Natural killer cell treated with Interleukin-12 subunit alpha and Interleukin-12 subunit beta and Interleukin-15 and Interleukin-18, amount 100 ng/mL, for 72 hours (primary cell): ENCODE measurements around the gene CATSPERD. TPM values are rescaled to one million over a fixed set of nuclear protein-coding genes. Genes with fewer than 3 reads are reported as not detected.
A peak's percentile ranks its signal among the peaks of the same experiment; 100 is the strongest.

Experiments
- ATAC-seq, 2 donors: fragments of 150-1000 bp; cut with Tn5 transposase in 1 of 2; sonication (Bioruptor Pico), chemical (Tn5 transposase) in 1 of 2; 2 replicates each; pipeline ENCODE4 v1.10.0; 2021
- DNase-seq: peaks from one replicate; pipeline ENCODE4 v3.0.0; 2022; ENCODE audit warnings: low spot score
- H3K27ac Mint-ChIP-seq, 2 donors: 1 replicate in 1 of 2; 2 replicates in 1 of 2; pipeline ENCODE4 v1.8.0; 2022; ENCODE audit warnings: mixed read lengths in 2 of 2, mild to moderate bottlenecking in 1 of 2, moderate library complexity in 1 of 2
- H3K27me3 Mint-ChIP-seq, 2 donors: 1 replicate in 1 of 2; 2 replicates in 1 of 2; pipeline ENCODE4 v1.8.0; 2022; ENCODE audit warnings: mixed read lengths in 2 of 2
- H3K36me3 Mint-ChIP-seq: one replicate; pipeline ENCODE4 v1.8.0; 2022; ENCODE audit warnings: mixed read lengths
- H3K4me1 Mint-ChIP-seq, 2 donors: 1 replicate in 1 of 2; 2 replicates in 1 of 2; pipeline ENCODE4 v1.8.0; 2022; ENCODE audit warnings: low read depth in 2 of 2, mixed read lengths in 2 of 2, mild to moderate bottlenecking in 1 of 2
- H3K4me3 Mint-ChIP-seq: one replicate; pipeline ENCODE4 v1.8.0; 2022; ENCODE audit warnings: mixed read lengths
- H3K9me3 Mint-ChIP-seq: 2 replicates; pipeline ENCODE4 v1.8.0; 2022; ENCODE audit warnings: mixed read lengths
- total RNA-seq, 2 donors: library from RNA; stranded (reverse); gene quantifications; one replicate each; pipeline ENCODE4 v1.2.3, GENCODE V29; 2022

The CATSPERD gene
- total RNA-seq, 2 donors from 2014 or later = not detected

- Mint-ChIP-seq H3K9me3 (no peaks in the 10 kb centered on the region), H3K36me3 (no peaks in the 10 kb centered on the region), H3K27me3 (peaks cover 22 to 26% of the 10 kb centered on the region in 2 donors), H3K27ac (no peak overlapping the region), H3K4me3 (no peak overlapping the region), H3K4me1 (peaks cover 14 to 17% of the 10 kb centered on the region in 2 donors)
- DNase-seq = no peak
- no peak for ATAC-seq
Observed at GRCh38 chr19:5801796-5802619, 81.6 kb downstream of the CATSPERD start.

GRCh38 chr19:5803441-5803751, 83.0 kb downstream of the CATSPERD start:
- DNase-seq (no peak), ATAC-seq (no peak)
- H3K4me1 Mint-ChIP-seq = peaks cover 14 to 17% of the 10 kb centered on the region in 2 donors
- peak overlapping the region; percentile 53 for H3K4me3 Mint-ChIP-seq
- no peaks in the 10 kb centered on the region for H3K9me3 Mint-ChIP-seq
- H3K27ac Mint-ChIP-seq = no peak overlapping the region
- no peaks in the 10 kb centered on the region for H3K36me3 Mint-ChIP-seq
- H3K27me3 Mint-ChIP-seq = peaks cover 24 to 26% of the 10 kb centered on the region in 2 donors

- Mint-ChIP-seq H3K27ac (no peak overlapping the region), H3K36me3 (no peaks in the 10 kb centered on the region), H3K4me3 (peak overlapping the region; percentile 53), H3K9me3 (no peaks in the 10 kb centered on the region), H3K4me1 (peaks cover 14 to 17% of the 10 kb centered on the region in 2 donors), H3K27me3 (peaks cover 22 to 23% of the 10 kb centered on the region in 2 donors)
- ATAC-seq = peak; percentile 95 to 96
- DNase-seq = peak; percentile 92
Observed at GRCh38 chr19:5803752-5804515, 83.5 kb downstream of the CATSPERD start.

- H3K27ac Mint-ChIP-seq = no peak within 1 kb of the TSS
- H3K36me3 Mint-ChIP-seq = no peaks in the 10 kb centered on the region
- peaks cover 14 to 17% of the 10 kb centered on the region in 2 donors for H3K4me1 Mint-ChIP-seq
- peaks cover 14 to 16% of the 10 kb centered on the region in 2 donors for H3K27me3 Mint-ChIP-seq
- DNase-seq = no peak
- H3K9me3 Mint-ChIP-seq = no peaks in the 10 kb centered on the region
- peak within 1 kb of the TSS; percentile 53 for H3K4me3 Mint-ChIP-seq
- peak; percentile 18 to 62 for ATAC-seq
Observed at GRCh38 chr19:5804516-5805461, 84.4 kb downstream of the CATSPERD start, which contains the start of gene NRTN. Gene NRTN, plus strand, starts transcription at chr19:5805067. Its CDS starts 19,099 bp downstream, at chr19:5824166.

GRCh38 chr19:5805462-5806132, 85.2 kb downstream of the CATSPERD start:
- Mint-ChIP-seq H3K36me3 (no peaks in the 10 kb centered on the region), H3K27me3 (peaks cover 14% of the 10 kb centered on the region in 2 donors), H3K4me3 (no peak overlapping the region), H3K9me3 (no peaks in the 10 kb centered on the region), H3K27ac (no peak overlapping the region), H3K4me1 (peaks cover 14 to 17% of the 10 kb centered on the region in 2 donors)
- ATAC-seq (no peak), DNase-seq (no peak)

GRCh38 chr19:5806133-5806489, 85.7 kb downstream of the CATSPERD start:
- no peak overlapping the region for H3K4me3 Mint-ChIP-seq
- peaks cover 13 to 14% of the 10 kb centered on the region in 2 donors for H3K27me3 Mint-ChIP-seq

GRCh38 chr19:5806905-5807304, 86.5 kb downstream of the CATSPERD start:
- no peak for ATAC-seq
- Mint-ChIP-seq H3K27me3 (peaks cover 10 to 11% of the 10 kb centered on the region in 2 donors), H3K4me1 (peaks cover 11 to 15% of the 10 kb centered on the region in 2 donors), H3K27ac (no peak overlapping the region), H3K36me3 (no peaks in the 10 kb centered on the region), H3K4me3 (no peak overlapping the region), H3K9me3 (no peaks in the 10 kb centered on the region)
- no peak for DNase-seq

More at GRCh38 chr19:5806133-5806489, 85.7 kb downstream of the CATSPERD start:
- H3K4me1 Mint-ChIP-seq = peaks cover 14 to 17% of the 10 kb centered on the region in 2 donors
- ATAC-seq (no peak), DNase-seq (no peak)
- H3K36me3 Mint-ChIP-seq = no peaks in the 10 kb centered on the region
- H3K27ac Mint-ChIP-seq = no peak overlapping the region
- H3K9me3 Mint-ChIP-seq = no peaks in the 10 kb centered on the region

GRCh38 chr19:5808120-5808816, 87.8 kb downstream of the CATSPERD start:
- Mint-ChIP-seq H3K27ac (no peak overlapping the region), H3K9me3 (no peaks in the 10 kb centered on the region), H3K4me1 (peaks cover 10% of the 10 kb centered on the region in 2 donors), H3K4me3 (no peak overlapping the region), H3K27me3 (peaks cover 0 to 5% of the 10 kb centered on the region in 2 donors), H3K36me3 (no peaks in the 10 kb centered on the region)
- ATAC-seq = no peak
- DNase-seq = no peak

GRCh38 chr19:5809053-5809452, 88.6 kb downstream of the CATSPERD start:
- H3K4me3 Mint-ChIP-seq = no peak overlapping the region
- DNase-seq (no peak), ATAC-seq (no peak)
- peaks cover 0 to 5% of the 10 kb centered on the region in 2 donors for H3K27me3 Mint-ChIP-seq
- H3K27ac Mint-ChIP-seq = no peak overlapping the region
- peaks cover 4 to 5% of the 10 kb centered on the region in 2 donors for H3K4me1 Mint-ChIP-seq
- H3K9me3 Mint-ChIP-seq = no peaks in the 10 kb centered on the region
- no peaks in the 10 kb centered on the region for H3K36me3 Mint-ChIP-seq

GRCh38 chr19:5809469-5809868, 89.0 kb downstream of the CATSPERD start:
- H3K4me3 Mint-ChIP-seq = no peak overlapping the region
- H3K9me3 Mint-ChIP-seq = no peaks in the 10 kb centered on the region
- H3K27ac Mint-ChIP-seq = no peak overlapping the region
- DNase-seq (no peak), ATAC-seq (no peak)
- H3K36me3 Mint-ChIP-seq = no peaks in the 10 kb centered on the region
- peaks cover 0 to under 1% of the 10 kb centered on the region in 2 donors for H3K4me1 Mint-ChIP-seq
- peaks cover 0 to 5% of the 10 kb centered on the region in 2 donors for H3K27me3 Mint-ChIP-seq

GRCh38 chr19:5811117-5811516, 90.7 kb downstream of the CATSPERD start:
- ATAC-seq (no peak), DNase-seq (no peak)
- no peaks in the 10 kb centered on the region for H3K36me3 Mint-ChIP-seq
- no peaks in the 10 kb centered on the region for H3K9me3 Mint-ChIP-seq
- H3K4me3 Mint-ChIP-seq = no peak overlapping the region
- H3K4me1 Mint-ChIP-seq = no peaks in the 10 kb centered on the region
- peaks cover 2 to 5% of the 10 kb centered on the region in 2 donors for H3K27me3 Mint-ChIP-seq
- H3K27ac Mint-ChIP-seq = no peak overlapping the region

GRCh38 chr19:5814123-5814851, 93.8 kb downstream of the CATSPERD start:
- no peak for ATAC-seq
- H3K27ac Mint-ChIP-seq = no peak overlapping the region
- peaks cover 15 to 26% of the 10 kb centered on the region in 2 donors for H3K27me3 Mint-ChIP-seq

More at GRCh38 chr19:5814123-5814851, 93.8 kb downstream of the CATSPERD start:
- DNase-seq = no peak
- Mint-ChIP-seq H3K4me1 (no peaks in the 10 kb centered on the region), H3K9me3 (no peaks in the 10 kb centered on the region), H3K36me3 (no peaks in the 10 kb centered on the region), H3K4me3 (no peak overlapping the region)
